HepG2 (cell line): Measurements from ENCODE around the gene CLIC3. TPM values are rescaled to one million over a fixed set of nuclear protein-coding genes. Genes with fewer than 3 reads are reported as not detected.

Experiments
- ATAC-seq: fragments of 200-7000 bp; cut with Tn5 transposase; 3 replicates; pipeline ENCODE4 v1.9.1; 2020; ENCODE audit warnings: mild to moderate bottlenecking, moderate library complexity
- BruUV-seq: library from RNA; stranded (reverse); fragments of 400-500 nt; replicated peaks from 2 replicates; lab custom pipeline; 2021; lab: Mats Ljungman, UMichigan
- CTCF ChIA-PET: fragments of 300-600 bp; formaldehyde crosslinking; extraction: SDS; loops from one replicate; lab custom pipeline; 2021; ENCODE audit warnings: low total read pairs, inconsistent platforms, low intra/inter-chr PET ratio; lab: Yijun Ruan, JAX
- POLR2A ChIA-PET: fragments of 350-600 bp; sonication (Branson Sonifier 250); formaldehyde crosslinking; loops from one replicate; lab custom pipeline; 2020; ENCODE audit warnings: antibody characterized with exemption, inconsistent platforms; lab: Yijun Ruan, JAX
- DNase-seq: peaks from one replicate; pipeline ENCODE4 v3.0.0-alpha.2; 2015; ENCODE audit warnings: low spot score
- FAIRE-seq: peaks from 3 replicates; lab custom pipeline; 2011; peaks lifted over from hg19 to GRCh38; lab: Jason Lieb, UNC
- H2AFZ ChIP-seq: one replicate; pipeline ENCODE4 v1.6.1; 2011; ENCODE audit warnings: low read length, inconsistent platforms
- H3K27ac ChIP-seq: fragments of 300-600 bp; 3 replicates; pipeline ENCODE4 v1.8.0; 2011; ENCODE audit warnings: mixed run types, mild to moderate bottlenecking, mixed read lengths, low read length, inconsistent platforms; ENCODE audit not compliant: insufficient read depth; ENCODE audit errors: extremely low read length
- H3K27me3 ChIP-seq, 2 experiments: fragments of 200-600 bp in 1 of 2; 2 replicates in 1 of 2; 3 replicates in 1 of 2; pipeline versions ENCODE4 v1.6.0 to v1.8.0; 2011; ENCODE audit warnings: low read length in 2 of 2, mild to moderate bottlenecking in 2 of 2, moderate library complexity in 2 of 2, inconsistent platforms in 1 of 2; ENCODE audit not compliant: insufficient read depth in 2 of 2, control insufficient read depth in 1 of 2
- H3K36me3 ChIP-seq, 2 experiments: fragments of 200-600 bp in 1 of 2; replicated peaks in 1 of 2; 2 replicates in 1 of 2; 3 replicates in 1 of 2; pipeline versions ENCODE4 v1.5.1 to v1.8.0; 2011; ENCODE audit warnings: low read length in 2 of 2, inconsistent platforms in 1 of 2; ENCODE audit not compliant: insufficient read depth in 2 of 2, control insufficient read depth in 1 of 2
- H3K4me1 ChIP-seq: 2 replicates; pipeline ENCODE4 v1.5.1; 2012; ENCODE audit warnings: low read length, inconsistent platforms; ENCODE audit not compliant: insufficient read depth
- H3K4me2 ChIP-seq: 2 replicates; pipeline ENCODE4 v1.6.0; 2011; ENCODE audit warnings: low read depth, low read length, inconsistent platforms
- H3K4me3 ChIP-seq, 3 experiments: fragments of 200-600 bp in 1 of 3; sonication (generic), shearing (Covaris generic) in 1 of 3; replicated peaks in 1 of 3; 2 replicates each; pipeline ENCODE4 v1.5.1; 2011 to 2016; ENCODE audit warnings: low read length in 3 of 3, inconsistent platforms in 2 of 3, low read depth in 2 of 3, mild to moderate bottlenecking in 2 of 3, control low read depth in 1 of 3, mixed read lengths in 1 of 3; ENCODE audit not compliant: insufficient read depth in 1 of 3
- H3K79me2 ChIP-seq: one replicate; pipeline ENCODE4 v1.6.1; 2011; ENCODE audit warnings: low read length, inconsistent platforms; ENCODE audit not compliant: insufficient read depth
- H3K9ac ChIP-seq: 2 replicates; pipeline ENCODE4 v1.6.0; 2011; ENCODE audit warnings: mild to moderate bottlenecking, low read depth, low read length, inconsistent platforms; ENCODE audit not compliant: insufficient read depth
- H3K9me3 ChIP-seq: 2 replicates; pipeline ENCODE4 v1.5.1; 2012; ENCODE audit warnings: mild to moderate bottlenecking, low read length
- H4K20me1 ChIP-seq: 2 replicates; pipeline ENCODE4 v1.6.0; 2011; ENCODE audit warnings: inconsistent platforms, mild to moderate bottlenecking, low read length, moderate library complexity; ENCODE audit not compliant: insufficient read depth
- ARNTL ChIP-seq: sonication (generic); formaldehyde crosslinking; IDR thresholded peaks from 2 replicates; pipeline ENCODE4 v1.4.0; 2020; ENCODE audit warnings: mild to moderate bottlenecking, missing genetic modification reagents
- CSRNP1 ChIP-seq: sonication (generic); formaldehyde crosslinking; IDR thresholded peaks from 2 replicates; pipeline ENCODE4 v1.8.1; 2023; ENCODE audit warnings: mild to moderate bottlenecking, missing genetic modification reagents
- HOXA3 ChIP-seq: sonication (generic); formaldehyde crosslinking; IDR thresholded peaks from 2 replicates; pipeline ENCODE4 v1.5.0; 2020; ENCODE audit warnings: missing genetic modification reagents
- HOXA7 ChIP-seq: sonication (generic); formaldehyde crosslinking; IDR thresholded peaks from 2 replicates; pipeline ENCODE4 v1.8.1; 2022; ENCODE audit warnings: mild to moderate bottlenecking, missing genetic modification reagents, moderate library complexity
- KMT2B ChIP-seq: IDR thresholded peaks from 2 replicates; pipeline ENCODE4 v1.6.1; 2016; ENCODE audit warnings: missing genetic modification reagents, missing compliant biosample characterization
- MTERF4 ChIP-seq: sonication (generic); formaldehyde crosslinking; IDR thresholded peaks from 2 replicates; pipeline ENCODE4 v1.8.0; 2023; ENCODE audit warnings: mild to moderate bottlenecking, missing genetic modification reagents
- PCBP1 ChIP-seq: fragments of 200-400 bp; formaldehyde crosslinking; IDR thresholded peaks from 2 replicates; pipeline ENCODE4 v1.6.1; 2017; ENCODE audit warnings: mild to moderate bottlenecking, low read depth, low read length, borderline replicate concordance
- TCF7 ChIP-seq: sonication (generic); IDR thresholded peaks from 2 replicates; pipeline ENCODE4 v1.6.1; 2016; ENCODE audit warnings: antibody characterized with exemption, low read depth
- TMF1 ChIP-seq: sonication (generic); formaldehyde crosslinking; IDR thresholded peaks from 2 replicates; pipeline ENCODE4 v1.8.1; 2022; ENCODE audit warnings: low read depth, missing genetic modification reagents
- ZMYM3 ChIP-seq: sonication (generic); formaldehyde crosslinking; IDR thresholded peaks from 2 replicates; pipeline ENCODE4 v1.5.1; 2020; ENCODE audit warnings: mild to moderate bottlenecking, missing genetic modification reagents
- ZNF142 ChIP-seq: sonication (generic); formaldehyde crosslinking; IDR thresholded peaks from 2 replicates; pipeline ENCODE4 v1.4.0; 2020; ENCODE audit warnings: missing genetic modification reagents
- ZNF30 ChIP-seq: sonication (generic); formaldehyde crosslinking; IDR thresholded peaks from 2 replicates; pipeline ENCODE4 v1.5.0; 2020; ENCODE audit warnings: mild to moderate bottlenecking, missing genetic modification reagents
- WGBS: methylation state at CpG from one replicate; pipeline ENCODE4 v1.1.6; 2017; ENCODE audit warnings: low lambda C conversion rate; 5-methylcytosine and 5-hydroxymethylcytosine counted together
- in situ Hi-C: cut with HindIII; loops from 2 replicates; pipeline ENCODE4 v1.10.0; 2017; ENCODE audit warnings: low pct_unique_long_range_greater_than_20kb; ENCODE audit not compliant: extremely low pct_ligation_motif_present
- intact Hi-C: fragments of 100-400 bp; cut with micrococcal nuclease; formaldehyde crosslinking; loops from one replicate; pipeline ENCODE4 v1.10.0; 2022; ENCODE audit not compliant: unreplicated experiment
- polyA plus RNA-seq, 8 experiments: library from polyadenylated mRNA; depleted of rRNA in 3 of 8; stranded (reverse) in 7 of 8; unstranded in 1 of 8; fragments of >200 nt; fragmentation: Illumina TruSeq in 4 of 8; extraction: Trizol in 4 of 8; gene quantifications; 2 replicates each; pipeline versions ENCODE4 v1.2.1 to v1.2.3, GENCODE V29; 2011 to 2016; ENCODE audit warnings: low read depth in 4 of 8, missing spikeins in 1 of 8, mixed read lengths in 1 of 8; ENCODE audit not compliant: insufficient read depth in 1 of 8
- total RNA-seq, 5 experiments: library from RNA; depleted of rRNA; stranded (reverse); fragments of >200 nt; fragmentation: Illumina TruSeq; extraction: Trizol; gene quantifications; 2 replicates each; pipeline ENCODE4 v1.2.3, GENCODE V29; 2016; ENCODE audit warnings: low read depth in 1 of 5

CLIC3 gene
- total and polyA plus RNA-seq, 2 of the 13 experiments (the other 11 are each of a cell fraction or from before 2014, with no cell fraction given) = 0.51 to 1.5 TPM

GRCh38 chr9:136951541-136952320 lies 44.6 kb downstream of the CLIC3 start, which contains the start of gene LCN12 (continued):
- TF ChIP-seq HOXA7 = no peak
- TF ChIP-seq ZMYM3 (CRISPR knock-in tag) = no peak
- no peak for TF ChIP-seq CSRNP1 (CRISPR knock-in tag)
- no peak for TF ChIP-seq ARNTL (CRISPR knock-in tag)

GRCh38 chr9:136950656-136951276 lies 45.6 kb downstream of the CLIC3 start:
- ChIA-PET CTCF (no interaction called here), POLR2A (interaction anchor here (0.6 kb wide), 1 partner anchor 32 kb away, joined by 3 read pairs; no protein-coding TSS in a partner anchor)
- BruUV-seq = no TSS peak
- peak overlapping the region; percentile 68 to 90 (median 87) for H3K4me3 ChIP-seq
- H3K9me3 ChIP-seq = no peaks in the 10 kb centered on the region
- H3K27me3 ChIP-seq = no peaks in the 10 kb centered on the region
- WGBS = 24% methylated on average over 3 of the region's 9 CpGs
- FAIRE-seq (no peak), ATAC-seq (peak; percentile 2), DNase-seq (no peak)
- H4K20me1 ChIP-seq = no peaks in the 10 kb centered on the region
- no peaks in the 10 kb centered on the region for H3K36me3 ChIP-seq
- intact Hi-C loops (no loop called here), in situ Hi-C loops (no loop called here)
- peaks cover 48% of the 10 kb centered on the region for H3K4me1 ChIP-seq
- no peak overlapping the region for H2AFZ ChIP-seq
- peak overlapping the region; percentile 86 for H3K9ac ChIP-seq
- peaks cover 5% of the 10 kb centered on the region for H3K79me2 ChIP-seq
- peak overlapping the region; percentile 100 for H3K4me2 ChIP-seq
- H3K27ac ChIP-seq = peak overlapping the region; percentile 95
- TF ChIP-seq ZNF142 (CRISPR knock-in tag) (no peak; the same call in 1 of the 2 replicates), HOXA3 (CRISPR knock-in tag) (no peak), TMF1 (CRISPR knock-in tag) (peak; percentile 6; the same call in 1 of the 2 replicates), PCBP1 (no peak), KMT2B (CRISPR knock-in tag) (no peak), TCF7 (no peak), MTERF4 (CRISPR knock-in tag) (no peak), ZNF30 (CRISPR knock-in tag) (no peak)
